IPS-18c (cell line): Measurements from ENCODE around the gene CYP26B1.
"Not testable (repeated sequence)": the region's sequence is repeated elsewhere in the genome, so short reads cannot be mapped to it uniquely, and the experiment has no call there.

Experiments
- H3K4me3 ChIP-seq: 2 replicates; pipeline ENCODE4 v1.7.0; 2013; ENCODE audit warnings: low read depth, mild to moderate bottlenecking, low read length, moderate library complexity; ENCODE audit not compliant: insufficient read depth
- H3K9me3 ChIP-seq: one replicate; pipeline ENCODE4 v1.6.1; 2013; ENCODE audit warnings: mild to moderate bottlenecking, low read length, moderate library complexity; ENCODE audit not compliant: control insufficient read depth, insufficient read depth

The CYP26B1 gene

GRCh38 chr2:72108121-72108520 is 39.5 kb downstream of the CYP26B1 start:
- Histone ChIP-seq H3K9me3 (no peaks in the 10 kb centered on the region), H3K4me3 (no peak overlapping the region)

- H3K9me3 ChIP-seq, result no peaks in the 10 kb centered on the region
- H3K4me3 ChIP-seq, result no peak overlapping the region
These were observed 40.7 kb downstream of the CYP26B1 start for GRCh38 chr2:72106978-72107377.

- H3K9me3 ChIP-seq, result no peaks in the 10 kb centered on the region
These were observed 42.7 kb downstream of the CYP26B1 start for GRCh38 chr2:72104821-72105588.

GRCh38 chr2:72103690-72104089 is 44.0 kb downstream of the CYP26B1 start:
- no peaks in the 10 kb centered on the region for H3K9me3 ChIP-seq
- H3K4me3 ChIP-seq, result no peak overlapping the region

More at GRCh38 chr2:72104821-72105588, 42.7 kb downstream of the CYP26B1 start:
- H3K4me3 ChIP-seq, result no peak overlapping the region

DNA sequence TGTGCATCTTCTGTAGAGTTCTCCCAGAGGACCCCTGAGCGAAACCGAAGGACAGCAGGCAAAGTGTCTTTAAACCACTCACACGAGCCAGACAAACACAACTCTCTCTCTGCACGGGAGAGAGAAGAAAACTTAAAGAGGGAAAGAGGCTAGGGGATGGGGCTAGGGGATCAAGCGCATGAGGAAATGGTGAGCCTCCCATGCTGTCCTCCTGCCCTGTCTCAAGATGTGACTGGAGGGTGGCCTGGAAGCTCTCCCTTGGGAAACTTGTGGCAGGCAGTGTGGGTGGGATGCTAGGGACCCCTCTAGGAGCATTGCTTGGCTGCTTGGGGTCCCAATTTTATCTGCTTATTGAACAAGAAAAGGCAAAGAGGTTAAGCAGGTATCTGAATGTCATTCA is 44.5 kb downstream of the CYP26B1 start:
- H3K4me3 ChIP-seq, result no peak overlapping the region

GRCh38 chr2:72098935-72099334 is 48.7 kb downstream of the CYP26B1 start:
- H3K9me3 ChIP-seq, result no peaks in the 10 kb centered on the region
- no peak overlapping the region for H3K4me3 ChIP-seq

More for the DNA sequence above, 44.5 kb downstream of the CYP26B1 start:
- H3K9me3 ChIP-seq, result no peaks in the 10 kb centered on the region

DNA sequence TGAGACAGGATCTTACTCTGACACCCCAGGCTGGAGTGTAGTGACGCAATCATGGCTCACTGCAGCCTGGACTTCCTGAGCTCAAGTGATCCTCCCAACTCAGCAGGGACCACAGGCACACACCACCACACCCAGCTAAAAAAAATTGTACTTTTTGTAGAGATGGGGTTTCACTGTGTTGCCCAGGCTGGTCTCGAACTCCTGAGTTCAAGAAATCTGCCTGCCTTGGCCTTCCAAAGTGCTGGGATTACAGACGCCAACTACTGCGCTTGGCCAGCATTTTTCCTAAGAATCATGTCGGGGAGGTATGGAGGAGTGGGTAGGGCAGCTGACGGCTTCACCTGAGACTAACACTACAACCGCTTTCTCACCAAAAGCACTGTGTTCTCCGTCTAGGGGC is 50.4 kb downstream of the CYP26B1 start:
- H3K4me3 ChIP-seq, result no peak overlapping the region
- no peaks in the 10 kb centered on the region for H3K9me3 ChIP-seq

DNA sequence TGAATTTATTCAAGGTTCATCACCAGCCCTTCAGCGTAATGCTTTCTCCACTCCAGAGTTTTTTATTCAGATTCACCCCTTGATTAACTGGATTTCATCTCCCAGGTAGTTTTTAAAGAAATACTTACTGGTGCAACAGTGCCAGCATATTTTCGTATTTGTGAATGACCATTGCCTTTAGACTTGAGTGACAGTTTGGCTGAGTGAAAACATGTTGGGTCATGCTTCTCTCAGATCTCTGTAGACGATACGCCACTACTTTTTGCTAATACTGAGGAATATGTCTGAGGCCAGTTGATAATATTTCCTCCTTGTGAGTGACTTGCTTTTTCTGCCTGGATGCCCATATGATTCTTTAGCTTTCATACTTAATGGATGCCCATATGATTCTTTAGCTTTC is 51.5 kb downstream of the CYP26B1 start:
- no peak overlapping the region for H3K4me3 ChIP-seq
- H3K9me3 ChIP-seq, result no peaks in the 10 kb centered on the region

GRCh38 chr2:72095364-72095763 is 52.3 kb downstream of the CYP26B1 start:
- H3K9me3 ChIP-seq, result no peaks in the 10 kb centered on the region
- H3K4me3 ChIP-seq, result no peak overlapping the region

DNA sequence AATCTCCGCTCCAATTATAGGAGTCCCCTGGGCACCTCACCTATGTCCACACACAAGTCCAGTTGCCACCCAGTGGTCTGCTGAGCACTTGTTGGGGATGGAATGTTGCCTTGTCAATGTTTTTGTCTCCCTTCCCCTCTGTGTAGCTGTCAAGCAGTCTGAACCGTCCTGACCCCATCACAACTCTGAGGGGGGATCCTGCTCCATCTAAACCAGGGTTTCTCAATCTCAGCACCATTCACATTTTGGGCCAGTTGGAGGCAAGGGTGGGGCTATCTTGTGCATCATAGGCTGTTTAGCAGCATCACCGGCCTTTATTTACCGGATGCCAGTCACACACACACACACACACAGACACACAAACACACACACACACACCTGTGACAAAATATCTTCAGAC is 53.0 kb downstream of the CYP26B1 start:
- no peak overlapping the region for H3K4me3 ChIP-seq
- no peaks in the 10 kb centered on the region for H3K9me3 ChIP-seq

DNA sequence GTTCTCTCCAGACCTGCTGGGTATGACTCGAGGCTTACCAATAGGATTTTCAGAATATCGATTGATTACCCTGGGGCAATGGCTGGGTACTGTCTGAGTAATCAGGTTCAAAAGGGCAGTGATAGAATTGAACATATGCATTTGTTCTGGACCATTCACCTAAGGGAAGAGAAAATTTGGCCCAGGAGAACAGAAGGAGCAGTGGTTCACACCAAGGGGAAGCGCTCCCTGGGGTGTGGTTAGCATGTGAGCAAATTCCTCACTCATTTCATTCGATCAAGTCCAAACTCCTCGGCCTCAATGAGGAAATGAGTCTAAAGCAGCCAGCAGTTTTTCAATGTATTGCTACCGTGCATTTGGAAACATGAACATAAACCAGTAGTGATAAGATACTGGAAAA is 55.6 kb downstream of the CYP26B1 start:
- Histone ChIP-seq H3K9me3 (no peaks in the 10 kb centered on the region), H3K4me3 (no peak overlapping the region)

- Histone ChIP-seq H3K4me3 (no peak overlapping the region), H3K9me3 (no peaks in the 10 kb centered on the region)
These were observed 56.7 kb downstream of the CYP26B1 start for GRCh38 chr2:72090781-72091482.

DNA sequence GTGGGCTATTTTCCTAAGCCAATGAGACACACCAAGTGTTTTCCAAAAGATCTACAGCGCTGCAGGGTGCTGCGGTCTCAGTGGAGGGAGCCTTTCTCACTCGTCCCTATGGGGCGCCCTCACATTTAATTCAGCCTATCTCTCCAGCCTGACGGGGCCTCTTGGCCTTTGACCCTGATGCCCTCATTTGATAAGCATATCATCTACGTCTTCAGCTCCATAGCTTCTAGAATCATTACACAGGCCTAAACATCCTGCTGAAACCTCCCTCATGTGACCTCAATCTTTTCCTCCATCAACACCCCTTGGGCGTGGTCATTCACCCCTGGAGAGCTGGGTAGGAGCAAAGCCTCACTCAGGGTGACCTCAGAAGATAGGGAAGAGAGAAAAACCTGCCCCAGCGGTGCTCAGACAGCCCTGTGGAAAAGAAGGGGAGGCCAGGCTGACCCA is 57.4 kb downstream of the CYP26B1 start:
- no peak overlapping the region for H3K4me3 ChIP-seq
- H3K9me3 ChIP-seq, result no peaks in the 10 kb centered on the region

GRCh38 chr2:72089537-72089936 is 58.1 kb downstream of the CYP26B1 start:
- Histone ChIP-seq H3K4me3 (no peak overlapping the region), H3K9me3 (no peaks in the 10 kb centered on the region)

DNA sequence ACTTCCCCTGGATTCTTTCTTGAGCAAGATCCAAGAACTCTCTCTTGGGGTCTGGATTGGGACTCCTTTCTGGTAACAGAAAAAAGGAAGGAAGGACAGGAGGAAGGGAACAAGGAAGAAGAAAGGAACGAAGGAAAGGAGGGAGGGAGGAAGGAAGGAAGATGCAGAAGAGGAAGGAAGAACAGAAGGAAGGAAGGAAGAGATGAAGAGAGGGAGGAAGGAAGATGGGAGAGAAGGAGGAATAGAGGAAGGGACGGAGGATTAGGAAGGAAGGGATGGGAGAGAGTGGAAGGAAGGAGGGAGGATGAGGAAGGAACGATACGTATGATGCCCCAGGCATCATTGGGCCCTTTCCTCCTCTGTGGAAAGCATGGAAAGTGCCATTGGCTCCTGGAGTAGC is 58.6 kb downstream of the CYP26B1 start:
- Histone ChIP-seq H3K4me3 (no peak overlapping the region), H3K9me3 (no peaks in the 10 kb centered on the region)

- not testable (repeated sequence) for H3K9me3 ChIP-seq, H3K4me3 ChIP-seq
These were observed 60.6 kb downstream of the CYP26B1 start for GRCh38 chr2:72086871-72087633.

GRCh38 chr2:72085513-72085912 is 62.1 kb downstream of the CYP26B1 start:
- no peaks in the 10 kb centered on the region for H3K9me3 ChIP-seq

GRCh38 chr2:72085036-72085435 is 62.6 kb downstream of the CYP26B1 start:
- no peak overlapping the region for H3K4me3 ChIP-seq
- no peaks in the 10 kb centered on the region for H3K9me3 ChIP-seq

More at GRCh38 chr2:72085513-72085912, 62.1 kb downstream of the CYP26B1 start:
- H3K4me3 ChIP-seq, result no peak overlapping the region
